H9 (cell line): ENCODE data around the gene STMN1. TPM values are rescaled to one million over a fixed set of nuclear protein-coding genes. Genes with fewer than 3 reads are reported as not detected.

ENCODE experiments used
- DNase-seq: peaks from one replicate; pipeline ENCODE4 v3.0.0-alpha.2; 2017
- H2AFZ ChIP-seq: one replicate; pipeline ENCODE4 v1.6.1; 2013; ENCODE audit warnings: mild to moderate bottlenecking, low read length, control low read depth, moderate library complexity
- H2AK5ac ChIP-seq: 2 replicates; pipeline ENCODE4 v1.6.1; 2013; ENCODE audit warnings: low read length, control low read depth, mixed read lengths; ENCODE audit not compliant: insufficient read length
- H2BK120ac ChIP-seq: one replicate; pipeline ENCODE4 v1.6.1; 2013; ENCODE audit warnings: low read depth, mild to moderate bottlenecking, low read length, control low read depth, inconsistent platforms; ENCODE audit not compliant: poor library complexity, severe bottlenecking
- H2BK12ac ChIP-seq: 2 replicates; pipeline ENCODE4 v1.6.1; 2013; ENCODE audit warnings: low read length, control low read depth, mixed read lengths, low read depth; ENCODE audit not compliant: insufficient read length
- H2BK15ac ChIP-seq: 2 replicates; pipeline ENCODE4 v1.6.1; 2013; ENCODE audit warnings: low read depth, low read length, control low read depth
- H2BK20ac ChIP-seq: one replicate; pipeline ENCODE4 v1.6.1; 2013; ENCODE audit warnings: low read depth, mild to moderate bottlenecking, low read length, control low read depth, inconsistent platforms; ENCODE audit not compliant: poor library complexity, severe bottlenecking
- H2BK5ac ChIP-seq: 2 replicates; pipeline ENCODE4 v1.6.1; 2013; ENCODE audit warnings: low read length, control low read depth, mixed read lengths; ENCODE audit not compliant: insufficient read length
- H3K14ac ChIP-seq: 2 replicates; pipeline ENCODE4 v1.6.1; 2013; ENCODE audit warnings: low read length, control low read depth; ENCODE audit not compliant: insufficient read depth
- H3K18ac ChIP-seq: 2 replicates; pipeline ENCODE4 v1.6.1; 2013; ENCODE audit warnings: low read depth, mild to moderate bottlenecking, mixed read lengths, low read length, control low read depth; ENCODE audit not compliant: insufficient read length
- H3K23ac ChIP-seq: 2 replicates; pipeline ENCODE4 v1.6.1; 2013; ENCODE audit warnings: low read length, control low read depth, mixed read lengths, low read depth; ENCODE audit not compliant: insufficient read length
- H3K23me2 ChIP-seq: 2 replicates; pipeline ENCODE4 v1.6.1; 2013; ENCODE audit warnings: low read depth, mild to moderate bottlenecking, mixed read lengths, low read length, control low read depth; ENCODE audit not compliant: insufficient read length, poor library complexity, severe bottlenecking
- H3K27ac ChIP-seq: 2 replicates; pipeline ENCODE4 v1.5.1; 2013; ENCODE audit warnings: low read length, control low read depth, mixed read lengths, low read depth; ENCODE audit not compliant: insufficient read length
- H3K27me3 ChIP-seq: 2 replicates; pipeline ENCODE4 v1.6.1; 2013; ENCODE audit warnings: low read length, control low read depth, inconsistent platforms; ENCODE audit not compliant: insufficient read depth
- H3K4ac ChIP-seq: 2 replicates; pipeline ENCODE4 v1.6.1; 2013; ENCODE audit warnings: low read depth, mild to moderate bottlenecking, control low read depth, inconsistent platforms, low read length, moderate library complexity
- H3K4me1 ChIP-seq: 2 replicates; pipeline ENCODE4 v1.6.1; 2013; ENCODE audit warnings: low read length, control low read depth, inconsistent platforms; ENCODE audit not compliant: insufficient read depth
- H3K4me2 ChIP-seq: 2 replicates; pipeline ENCODE4 v1.6.1; 2013; ENCODE audit warnings: low read length, control low read depth, mixed read lengths; ENCODE audit not compliant: insufficient read length, insufficient read depth
- H3K56ac ChIP-seq: 2 replicates; pipeline ENCODE4 v1.6.1; 2013; ENCODE audit warnings: low read depth, mild to moderate bottlenecking, mixed read lengths, low read length, control low read depth; ENCODE audit not compliant: insufficient read length
- H3K79me1 ChIP-seq: 2 replicates; pipeline ENCODE4 v1.6.1; 2013; ENCODE audit warnings: low read depth, mild to moderate bottlenecking, moderate library complexity, low read length, control low read depth, inconsistent platforms; ENCODE audit not compliant: insufficient read depth, poor library complexity, severe bottlenecking
- H3K79me2 ChIP-seq: 2 replicates; pipeline ENCODE4 v1.6.1; 2013; ENCODE audit warnings: low read length, control low read depth, inconsistent platforms; ENCODE audit not compliant: insufficient read depth
- H3K9ac ChIP-seq: 2 replicates; pipeline ENCODE4 v1.6.1; 2013; ENCODE audit warnings: low read length, control low read depth, mixed read lengths; ENCODE audit not compliant: insufficient read length; ENCODE audit errors: extremely low read depth
- H3K9me3 ChIP-seq: one replicate; pipeline ENCODE4 v1.6.1; 2013; ENCODE audit warnings: low read depth, low read length, inconsistent platforms; ENCODE audit not compliant: control insufficient read depth
- H3T11ph ChIP-seq: one replicate; pipeline ENCODE4 v1.6.1; 2013; ENCODE audit warnings: mild to moderate bottlenecking, low read length, control low read depth, inconsistent platforms
- H4K20me1 ChIP-seq: one replicate; pipeline ENCODE4 v1.6.1; 2013; ENCODE audit not compliant: control insufficient read depth, insufficient read length, insufficient read depth
- H4K5ac ChIP-seq: 2 replicates; pipeline ENCODE4 v1.6.1; 2013; ENCODE audit warnings: low read depth, mild to moderate bottlenecking, mixed read lengths, low read length, control low read depth; ENCODE audit not compliant: insufficient read length
- H4K8ac ChIP-seq: replicated peaks from 2 replicates; pipeline ENCODE4 v1.6.1; 2013; ENCODE audit warnings: low read length, control low read depth, mixed read lengths, low read depth; ENCODE audit not compliant: insufficient read length
- H4K91ac ChIP-seq: 2 replicates; pipeline ENCODE4 v1.6.1; 2013; ENCODE audit warnings: low read depth, mild to moderate bottlenecking, moderate library complexity, mixed read lengths, low read length, control low read depth; ENCODE audit not compliant: insufficient read length
- H3K27ac Mint-ChIP-seq, 3 experiments: 2 replicates in 2 of 3; 3 replicates in 1 of 3; pipeline ENCODE4 v1.8.0; 2020 to 2021; ENCODE audit warnings: mixed read lengths in 3 of 3, mild to moderate bottlenecking in 1 of 3, moderate library complexity in 1 of 3
- H3K27me3 Mint-ChIP-seq: 2 replicates; pipeline ENCODE4 v1.8.0; 2021; ENCODE audit warnings: low read depth, mild to moderate bottlenecking, moderate library complexity, mixed read lengths
- H3K36me3 Mint-ChIP-seq, 3 experiments: 2 replicates in 2 of 3; 3 replicates in 1 of 3; pipeline ENCODE4 v1.8.0; 2020 to 2021; ENCODE audit warnings: low read depth in 3 of 3, mixed read lengths in 3 of 3; ENCODE audit not compliant: insufficient read depth in 1 of 3
- H3K4me1 Mint-ChIP-seq, 2 experiments: 2 replicates each; pipeline ENCODE4 v1.8.0; 2020; ENCODE audit warnings: mixed read lengths in 2 of 2
- H3K4me3 Mint-ChIP-seq, 2 experiments: 2 replicates in 1 of 2; 3 replicates in 1 of 2; pipeline ENCODE4 v1.8.0; 2020 to 2021; ENCODE audit warnings: mild to moderate bottlenecking in 2 of 2, mixed read lengths in 2 of 2, moderate library complexity in 1 of 2
- H3K9me3 Mint-ChIP-seq, 2 experiments: 2 replicates in 1 of 2; 3 replicates in 1 of 2; pipeline ENCODE4 v1.8.0; 2020; ENCODE audit warnings: mild to moderate bottlenecking in 2 of 2, mixed read lengths in 2 of 2, moderate library complexity in 1 of 2
- CTCF ChIP-seq: fragments of 200-600 bp; sonication (generic); conservative IDR thresholded peaks from 3 replicates; pipeline ENCODE4 v1.8.0; 2021; ENCODE audit warnings: antibody characterized with exemption, mild to moderate bottlenecking
- WGBS: extraction: QIAGEN DNeasy Blood & Tissue Kit; methylation state at CpG from one replicate; pipeline ENCODE4 v1.1.7; 2013; ENCODE audit warnings: missing lambda C conversion rate, low lambda C conversion rate, mixed read lengths; ENCODE audit not compliant: insufficient read length; ENCODE audit errors: extremely low coverage; 5-methylcytosine and 5-hydroxymethylcytosine counted together
- total RNA-seq: library from RNA; stranded (reverse); gene quantifications from 2 replicates; pipeline ENCODE4 v1.2.1, GENCODE V29; 2021

Gene STMN1
- total RNA-seq, 1 experiment from 2014 or later = 500 TPM

DNA sequence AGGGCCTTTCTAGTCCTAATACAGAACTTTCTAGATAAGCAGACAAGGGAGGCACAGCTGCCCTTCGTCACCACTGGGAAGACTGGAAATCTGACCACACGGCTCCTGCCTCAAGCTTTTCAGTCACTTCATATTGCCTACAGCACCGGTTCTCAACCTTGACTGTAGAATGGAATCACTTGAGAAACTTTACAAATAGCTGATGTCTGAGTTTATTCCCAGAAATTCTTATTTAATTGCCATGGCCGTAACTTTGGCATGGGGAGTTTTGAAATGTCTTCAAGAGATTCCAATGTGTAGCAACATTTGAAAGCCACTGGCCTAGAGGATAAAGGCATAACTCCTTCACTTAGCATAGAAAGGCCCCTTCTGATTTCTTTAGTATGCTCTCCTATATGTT lies 42.4 kb upstream of the STMN1 start:
- no peak overlapping the region for H3K4me2 ChIP-seq
- no peak overlapping the region for H4K5ac ChIP-seq
- no peak overlapping the region for H2BK20ac ChIP-seq
- H4K20me1 ChIP-seq = no peaks in the 10 kb centered on the region
- H2BK5ac ChIP-seq = no peak overlapping the region
- H4K8ac ChIP-seq = no peak overlapping the region
- H3K79me2 ChIP-seq = no peaks in the 10 kb centered on the region
- no peaks in the 10 kb centered on the region for H3K27me3 ChIP-seq
- H3K79me1 ChIP-seq = no peaks in the 10 kb centered on the region
- Mint-ChIP-seq H3K27ac (no peak overlapping the region), H3K36me3 (peaks cover 0 to 1% (median 0%) of the 10 kb centered on the region in 3 experiments; a peak in 1 of 7 replicates), H3K4me1 (peaks cover 3 to 7% of the 10 kb centered on the region in 2 experiments; a peak in 2 of 4 replicates), H3K4me3 (no peak overlapping the region), H3K27me3 (peaks cover 19% of the 10 kb centered on the region), H3K9me3 (peaks cover 0 to 4% of the 10 kb centered on the region in 2 experiments; a peak in 3 of 5 replicates)
- H3T11ph ChIP-seq = no peak overlapping the region
- no peak overlapping the region for H2BK12ac ChIP-seq
- H2AFZ ChIP-seq = no peak overlapping the region
- no peak overlapping the region for H4K91ac ChIP-seq
- no peak overlapping the region for H2BK15ac ChIP-seq
- no peak overlapping the region for H3K56ac ChIP-seq
- no peak overlapping the region for H3K18ac ChIP-seq
- no CpG with 5 or more reads among the region's 4 CpGs for WGBS
- H3K23ac ChIP-seq = no peak overlapping the region
- DNase-seq = no peak
- H3K9ac ChIP-seq = no peak overlapping the region
- no peak for TF ChIP-seq CTCF
- no peak overlapping the region for H3K4ac ChIP-seq
- H3K27ac ChIP-seq = no peak overlapping the region
- no peaks in the 10 kb centered on the region for H3K23me2 ChIP-seq
- no peak overlapping the region for H2BK120ac ChIP-seq
- H3K4me1 ChIP-seq = no peaks in the 10 kb centered on the region
- H2AK5ac ChIP-seq = no peak overlapping the region
- H3K14ac ChIP-seq = no peak overlapping the region
- H3K9me3 ChIP-seq = no peaks in the 10 kb centered on the region
